Measurements from ENCODE around the gene N4BP2L2. TPM values are rescaled to one million over a fixed set of nuclear protein-coding genes. Genes with fewer than 3 reads are reported as not detected.

The N4BP2L2 gene
- total RNA-seq, 1 experiment from 2014 or later: 61.4 TPM

- Histone ChIP-seq H3K23ac (ENCODE audit: insufficient read length, low read depth, low read length) (no peak overlapping the region), H3K4me1 (ENCODE audit: insufficient read depth, low read length) (peaks cover 3% of the 10 kb centered on the region; the same call in 1 of the 2 replicates), H3K14ac (ENCODE audit: insufficient read depth, low read length) (no peak overlapping the region), H3K18ac (ENCODE audit: insufficient read length, low read depth, low read length) (no peak overlapping the region), H3K9ac (ENCODE audit: extremely low read depth, insufficient read length, low read length) (no peak overlapping the region), H2BK120ac (ENCODE audit: low read depth, low read length, poor library complexity, severe bottlenecking) (no peak overlapping the region), H2BK20ac (ENCODE audit: low read depth, low read length, poor library complexity, severe bottlenecking) (no peak overlapping the region), H3K4ac (ENCODE audit: low read depth, low read length) (no peak overlapping the region), H3K27ac (ENCODE audit: insufficient read length, low read depth, low read length) (no peak overlapping the region), H2BK5ac (ENCODE audit: insufficient read length, low read length) (no peak overlapping the region), H4K91ac (ENCODE audit: insufficient read length, low read depth, low read length) (no peak overlapping the region), H4K8ac (replicated peaks; ENCODE audit: insufficient read length, low read depth, low read length) (no peak overlapping the region), H4K20me1 (ENCODE audit: control insufficient read depth, insufficient read depth, insufficient read length) (no peaks in the 10 kb centered on the region), H3T11ph (ENCODE audit: low read length) (no peak overlapping the region), H3K9me3 (ENCODE audit: control insufficient read depth, low read depth, low read length) (no peaks in the 10 kb centered on the region), H2AFZ (ENCODE audit: low read length) (no peak overlapping the region), H2AK5ac (ENCODE audit: insufficient read length, low read length) (no peak overlapping the region), H2BK15ac (ENCODE audit: low read depth, low read length) (no peak overlapping the region), H3K27me3 (ENCODE audit: insufficient read depth, low read length) (peaks cover 4% of the 10 kb centered on the region), H3K23me2 (ENCODE audit: insufficient read length, low read depth, low read length, poor library complexity, severe bottlenecking) (peaks cover 17% of the 10 kb centered on the region), H2BK12ac (ENCODE audit: insufficient read length, low read depth, low read length) (no peak overlapping the region), H3K56ac (ENCODE audit: insufficient read length, low read depth, low read length) (no peak overlapping the region), H3K79me1 (ENCODE audit: insufficient read depth, low read depth, low read length, poor library complexity, severe bottlenecking) (no peaks in the 10 kb centered on the region), H4K5ac (ENCODE audit: insufficient read length, low read depth, low read length) (no peak overlapping the region), H3K79me2 (ENCODE audit: insufficient read depth, low read length) (no peaks in the 10 kb centered on the region), H3K4me2 (ENCODE audit: insufficient read depth, insufficient read length, low read length) (no peak overlapping the region)
- Mint-ChIP-seq H3K4me3 (no peak overlapping the region), H3K4me1 (peaks cover 24 to 27% of the 10 kb centered on the region in 2 experiments), H3K27ac (no peak overlapping the region; a peak in 2 of 7 replicates), H3K36me3 (ENCODE audit: insufficient read depth in 1 of 3, low read depth in 3 of 3) (peaks cover 3 to 5% (median 5%) of the 10 kb centered on the region in 3 experiments), H3K9me3 (peaks cover under 1% of the 10 kb centered on the region in 2 experiments; a peak in 3 of 5 replicates), H3K27me3 (ENCODE audit: low read depth) (peaks cover 19% of the 10 kb centered on the region)
- no peak for DNase-seq
- TF ChIP-seq CTCF (conservative IDR thresholded peaks at IDR 0.05): no peak
- WGBS (ENCODE audit: extremely low coverage, insufficient read length, low lambda C conversion rate): no CpG with 5 or more reads among the region's 7 CpGs
Observed at GRCh38 chr13:32425158-32425557, 113.4 kb downstream of the N4BP2L2 start.
